ENCODE data around the gene CDK6. TPM values are rescaled to one million over a fixed set of nuclear protein-coding genes. Genes with fewer than 3 reads are reported as not detected.

The CDK6 gene
- total RNA-seq, 1 donor = 45.6 TPM

DNA sequence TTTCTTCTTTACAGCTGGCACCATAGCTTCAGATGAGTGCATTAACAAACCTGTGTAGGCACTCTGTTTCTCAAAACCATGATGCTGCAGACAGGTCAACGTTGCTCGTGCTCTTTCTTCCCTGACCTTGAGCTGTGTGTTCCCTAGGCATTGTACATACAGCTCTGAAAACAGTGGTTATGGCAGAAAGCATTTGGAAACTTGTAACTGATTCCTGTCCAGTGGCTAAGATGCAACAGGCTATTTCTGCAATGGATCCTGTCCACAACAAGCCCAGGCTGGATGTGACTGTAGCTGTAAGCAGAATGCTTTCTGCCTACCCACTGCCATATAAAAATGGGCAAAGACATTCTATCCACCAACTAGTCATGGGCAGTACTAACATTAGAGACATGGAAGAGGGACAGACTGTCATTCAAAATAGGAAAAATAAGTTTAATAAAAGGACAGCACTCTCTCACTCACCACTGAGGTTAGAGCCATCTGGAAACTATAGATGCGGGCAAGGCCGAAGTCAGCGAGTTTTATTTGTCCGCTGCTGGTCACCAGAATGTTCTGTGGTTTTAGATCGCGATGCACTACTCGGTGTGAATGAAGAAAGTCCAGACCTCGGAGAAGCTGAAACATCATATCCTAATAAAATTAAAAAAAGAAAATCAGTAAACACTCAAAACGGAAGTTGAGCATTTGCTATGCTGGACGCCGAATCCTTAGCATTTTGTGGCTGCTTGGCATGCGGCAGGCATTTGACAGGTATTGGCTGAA is 111.0 kb downstream of the CDK6 start:
- Histone ChIP-seq H3K4me1 (ENCODE audit: insufficient read depth, low read length) (peaks cover 48% of the 10 kb centered on the region), H3K9me3 (ENCODE audit: low read depth, low read length) (no peaks in the 10 kb centered on the region), H3K36me3 (ENCODE audit: insufficient read depth, low read length) (peaks cover 19% of the 10 kb centered on the region), H3K27me3 (ENCODE audit: insufficient read depth, low read length) (no peaks in the 10 kb centered on the region), H3K4me2 (ENCODE audit: insufficient read depth, low read length) (peak overlapping the region; percentile 49), H3K79me2 (ENCODE audit: insufficient read depth, low read length) (peaks cover 81% of the 10 kb centered on the region), H3K4me3 (ENCODE audit: insufficient read depth, low read length) (no peak overlapping the region), H4K20me1 (ENCODE audit: insufficient read depth, low read length) (no peaks in the 10 kb centered on the region), H3K27ac (ENCODE audit: low read depth, low read length) (peak overlapping the region; percentile 53), H2AFZ (ENCODE audit: low read length) (peak overlapping the region; percentile 25)
- TF ChIP-seq, protein P1, sequence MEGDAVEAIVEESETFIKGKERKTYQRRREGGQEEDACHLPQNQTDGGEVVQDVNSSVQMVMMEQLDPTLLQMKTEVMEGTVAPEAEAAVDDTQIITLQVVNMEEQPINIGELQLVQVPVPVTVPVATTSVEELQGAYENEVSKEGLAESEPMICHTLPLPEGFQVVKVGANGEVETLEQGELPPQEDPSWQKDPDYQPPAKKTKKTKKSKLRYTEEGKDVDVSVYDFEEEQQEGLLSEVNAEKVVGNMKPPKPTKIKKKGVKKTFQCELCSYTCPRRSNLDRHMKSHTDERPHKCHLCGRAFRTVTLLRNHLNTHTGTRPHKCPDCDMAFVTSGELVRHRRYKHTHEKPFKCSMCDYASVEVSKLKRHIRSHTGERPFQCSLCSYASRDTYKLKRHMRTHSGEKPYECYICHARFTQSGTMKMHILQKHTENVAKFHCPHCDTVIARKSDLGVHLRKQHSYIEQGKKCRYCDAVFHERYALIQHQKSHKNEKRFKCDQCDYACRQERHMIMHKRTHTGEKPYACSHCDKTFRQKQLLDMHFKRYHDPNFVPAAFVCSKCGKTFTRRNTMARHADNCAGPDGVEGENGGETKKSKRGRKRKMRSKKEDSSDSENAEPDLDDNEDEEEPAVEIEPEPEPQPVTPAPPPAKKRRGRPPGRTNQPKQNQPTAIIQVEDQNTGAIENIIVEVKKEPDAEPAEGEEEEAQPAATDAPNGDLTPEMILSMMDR (IDR thresholded peaks at IDR 0.05; ENCODE audit: extremely low read depth, low read depth, low read length) = no peak
- DNase-seq (ENCODE audit: insufficient read length, low spot score, missing footprints) = no peak

DNA sequence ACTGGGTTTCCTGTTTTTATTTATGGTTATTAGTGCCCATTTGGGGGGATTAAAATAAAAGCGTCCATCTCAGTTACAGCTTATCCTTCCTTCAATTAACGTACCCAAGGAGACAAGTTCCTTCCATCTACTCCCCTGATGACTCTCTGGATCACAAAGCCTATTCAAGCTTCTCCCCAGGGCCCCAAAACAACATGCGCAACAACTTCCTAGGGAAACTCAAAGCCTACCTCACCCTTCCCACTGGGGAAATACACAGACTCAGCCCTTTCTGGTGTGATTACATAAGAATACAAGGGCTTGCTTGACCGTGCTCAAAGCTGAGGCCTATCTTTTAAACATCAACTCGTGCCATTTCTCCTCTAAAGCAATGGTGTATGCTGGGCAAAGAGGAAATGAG is 112.4 kb downstream of the CDK6 start:
- Histone ChIP-seq H3K4me3 (ENCODE audit: insufficient read depth, low read length) (no peak overlapping the region), H4K20me1 (ENCODE audit: insufficient read depth, low read length) (no peaks in the 10 kb centered on the region), H3K4me2 (ENCODE audit: insufficient read depth, low read length) (no peak overlapping the region), H3K27me3 (ENCODE audit: insufficient read depth, low read length) (no peaks in the 10 kb centered on the region), H3K36me3 (ENCODE audit: insufficient read depth, low read length) (peaks cover 19% of the 10 kb centered on the region), H2AFZ (ENCODE audit: low read length) (no peak overlapping the region), H3K9me3 (ENCODE audit: low read depth, low read length) (no peaks in the 10 kb centered on the region), H3K4me1 (ENCODE audit: insufficient read depth, low read length) (peaks cover 46% of the 10 kb centered on the region), H3K79me2 (ENCODE audit: insufficient read depth, low read length) (peaks cover 81% of the 10 kb centered on the region), H3K27ac (ENCODE audit: low read depth, low read length) (peak overlapping the region; percentile 55)
- TF ChIP-seq, protein P1 (IDR thresholded peaks at IDR 0.05; ENCODE audit: extremely low read depth, low read depth, low read length) = no peak
- DNase-seq (ENCODE audit: insufficient read length, low spot score, missing footprints) = no peak

DNA sequence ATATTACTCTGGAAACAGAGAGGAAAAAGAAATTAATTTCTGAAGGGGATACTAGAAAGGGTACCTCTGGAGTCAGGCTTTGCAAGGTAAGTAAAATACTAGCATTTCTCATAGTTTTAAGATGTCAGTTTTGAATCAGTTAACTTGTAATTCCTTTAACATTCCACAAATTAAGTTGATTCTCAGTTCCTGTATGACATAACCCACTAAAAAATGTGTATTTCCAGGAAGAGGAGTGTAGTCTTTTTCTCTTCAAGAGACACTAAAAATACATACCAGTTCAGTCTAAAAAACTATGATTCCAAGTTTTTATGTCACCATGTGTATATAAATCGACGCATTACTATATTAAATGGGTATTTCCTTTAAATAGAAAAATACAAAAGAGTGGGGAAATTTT is 113.2 kb downstream of the CDK6 start:
- peaks cover 52% of the 10 kb centered on the region for H3K4me1 ChIP-seq (ENCODE audit: insufficient read depth, low read length)
- peaks cover 80% of the 10 kb centered on the region for H3K79me2 ChIP-seq (ENCODE audit: insufficient read depth, low read length)
- peak overlapping the region; percentile 34 for H3K4me2 ChIP-seq (ENCODE audit: insufficient read depth, low read length)
- H3K27ac ChIP-seq (ENCODE audit: low read depth, low read length) = peak overlapping the region; percentile 55
- TF ChIP-seq, protein P1 (IDR thresholded peaks at IDR 0.05; ENCODE audit: extremely low read depth, low read depth, low read length) = no peak
- DNase-seq (ENCODE audit: insufficient read length, low spot score, missing footprints) = peak; percentile 69
- H3K9me3 ChIP-seq (ENCODE audit: low read depth, low read length) = no peaks in the 10 kb centered on the region
- no peaks in the 10 kb centered on the region for H3K27me3 ChIP-seq (ENCODE audit: insufficient read depth, low read length)
- peaks cover 19% of the 10 kb centered on the region for H3K36me3 ChIP-seq (ENCODE audit: insufficient read depth, low read length)
- no peaks in the 10 kb centered on the region for H4K20me1 ChIP-seq (ENCODE audit: insufficient read depth, low read length)
- H3K4me3 ChIP-seq (ENCODE audit: insufficient read depth, low read length) = no peak overlapping the region
- H2AFZ ChIP-seq (ENCODE audit: low read length) = no peak overlapping the region

DNA sequence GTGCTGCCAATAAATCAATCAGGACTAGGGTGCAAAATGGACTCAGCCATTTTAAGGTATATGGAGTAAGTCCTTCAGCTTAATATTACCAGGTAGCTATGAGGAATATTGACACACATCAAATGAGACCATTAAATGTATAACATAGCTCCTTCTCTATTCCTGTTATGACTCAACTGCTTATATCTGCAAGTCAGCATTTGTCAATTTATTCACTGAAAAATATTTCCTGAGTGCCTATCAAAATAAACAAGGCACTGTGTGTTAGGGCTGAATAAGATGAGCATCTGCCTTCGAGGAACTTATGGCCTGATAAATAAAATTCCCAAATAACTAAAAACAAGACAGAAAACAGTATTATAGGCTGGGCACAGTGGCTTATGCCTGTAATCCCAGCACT is 113.8 kb downstream of the CDK6 start:
- no peak overlapping the region for H2AFZ ChIP-seq (ENCODE audit: low read length)
- no peaks in the 10 kb centered on the region for H3K27me3 ChIP-seq (ENCODE audit: insufficient read depth, low read length)
- no peak for DNase-seq (ENCODE audit: insufficient read length, low spot score, missing footprints)
- H3K27ac ChIP-seq (ENCODE audit: low read depth, low read length) = peak overlapping the region; percentile 55
- H4K20me1 ChIP-seq (ENCODE audit: insufficient read depth, low read length) = no peaks in the 10 kb centered on the region
- no peak overlapping the region for H3K4me3 ChIP-seq (ENCODE audit: insufficient read depth, low read length)
- H3K9me3 ChIP-seq (ENCODE audit: low read depth, low read length) = no peaks in the 10 kb centered on the region
- TF ChIP-seq, protein P1 (IDR thresholded peaks at IDR 0.05; ENCODE audit: extremely low read depth, low read depth, low read length) = no peak
- peak overlapping the region; percentile 34 for H3K4me2 ChIP-seq (ENCODE audit: insufficient read depth, low read length)
- peaks cover 19% of the 10 kb centered on the region for H3K36me3 ChIP-seq (ENCODE audit: insufficient read depth, low read length)
- peaks cover 75% of the 10 kb centered on the region for H3K79me2 ChIP-seq (ENCODE audit: insufficient read depth, low read length)
- H3K4me1 ChIP-seq (ENCODE audit: insufficient read depth, low read length) = peaks cover 46% of the 10 kb centered on the region
